ENCODE results near the gene SIGLEC1. TPM values are rescaled to one million over a fixed set of nuclear protein-coding genes. Genes with fewer than 3 reads are reported as not detected.

The SIGLEC1 gene
- total and polyA plus RNA-seq, 2 of the 4 experiments (the other 2 are of a cell fraction), result not detected

GRCh38 chr20:3694864-3695263, 17.5 kb downstream of the SIGLEC1 start:
- H3K9me1 ChIP-seq (ENCODE audit: insufficient read depth, low read length), result no peaks in the 10 kb centered on the region
- no peak overlapping the region for H3K9ac ChIP-seq (ENCODE audit: low read depth, low read length)
- no peak for ATAC-seq (ENCODE audit: low read depth)
- H2AFZ ChIP-seq (replicated peaks; ENCODE audit: low read length, poor library complexity), result no peak overlapping the region
- no peak overlapping the region for H3K4me2 ChIP-seq (ENCODE audit: low read depth, low read length)
- no peak overlapping the region for H3K4me3 ChIP-seq (ENCODE audit: insufficient read depth, low read depth, low read length)
- H3K56ac ChIP-seq (ENCODE audit: extremely low read depth, insufficient read depth, low read length), result no peak overlapping the region
- no peak for DNase-seq
- H3K79me1 ChIP-seq (ENCODE audit: low read depth in 1 of 2, low read length in 2 of 2), result no peaks in the 10 kb centered on the region
- H3K9me3 ChIP-seq (ENCODE audit: control insufficient read depth, insufficient read depth, low read length), result peaks cover 4% of the 10 kb centered on the region; the same call in 1 of the 2 replicates
- intact Hi-C loops (cut with micrococcal nuclease) (no loop called here), in situ Hi-C loops (cut with MboI; ENCODE audit: low sequenced_read_pairs) (no loop called here), dilution Hi-C loops (cut with HindIII; ENCODE audit: low sequenced_read_pairs, unreplicated experiment) (no loop called here)
- H3K4ac ChIP-seq (ENCODE audit: low read depth, low read length), result no peak overlapping the region
- no peak overlapping the region for H4K8ac ChIP-seq (ENCODE audit: low read depth in 2 of 2, low read length in 2 of 2)
- ChIA-PET POLR2A (ENCODE audit: unreplicated experiment) (no interaction called here), CTCF (interaction anchor here (1.4 kb wide), 1 partner anchor 132 kb away, joined by 4 read pairs; no protein-coding TSS in a partner anchor)
- no peak overlapping the region for H2AK5ac ChIP-seq (ENCODE audit: low read depth, low read length)
- no peak overlapping the region for H4K91ac ChIP-seq (ENCODE audit: insufficient read depth, low read depth, low read length)
- H2AK9ac ChIP-seq (replicated peaks; ENCODE audit: low read depth, low read length, poor library complexity), result no peak overlapping the region
- no peak overlapping the region for H4K5ac ChIP-seq (ENCODE audit: low read depth, low read length)
- H3K18ac ChIP-seq (ENCODE audit: low read depth, low read length), result no peak overlapping the region
- TF ChIP-seq CEBPB (IDR thresholded peaks at IDR 0.05; ENCODE audit: low read depth, low read length), result no peak
- no peak for TF ChIP-seq MXI1 (IDR thresholded peaks at IDR 0.05; ENCODE audit: borderline replicate concordance, low read depth, low read length)
- TF ChIP-seq SMC3 (IDR thresholded peaks at IDR 0.05; ENCODE audit: low read depth, low read length), result no peak
- TF ChIP-seq POLR2A (IDR thresholded peaks at IDR 0.05; ENCODE audit: low read depth, low read length), result no peak
- TF ChIP-seq MAZ (IDR thresholded peaks at IDR 0.05; ENCODE audit: borderline replicate concordance, low read depth, low read length), result no peak
- no peak for TF ChIP-seq MAFK (IDR thresholded peaks at IDR 0.05; ENCODE audit: low read depth, low read length)
- no peak for TF ChIP-seq CTCF (conservative IDR thresholded peaks at IDR 0.05; ENCODE audit: low read depth, low read length)
- TF ChIP-seq, protein P1, sequence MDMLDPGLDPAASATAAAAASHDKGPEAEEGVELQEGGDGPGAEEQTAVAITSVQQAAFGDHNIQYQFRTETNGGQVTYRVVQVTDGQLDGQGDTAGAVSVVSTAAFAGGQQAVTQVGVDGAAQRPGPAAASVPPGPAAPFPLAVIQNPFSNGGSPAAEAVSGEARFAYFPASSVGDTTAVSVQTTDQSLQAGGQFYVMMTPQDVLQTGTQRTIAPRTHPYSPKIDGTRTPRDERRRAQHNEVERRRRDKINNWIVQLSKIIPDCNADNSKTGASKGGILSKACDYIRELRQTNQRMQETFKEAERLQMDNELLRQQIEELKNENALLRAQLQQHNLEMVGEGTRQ (IDR thresholded peaks at IDR 0.05; ENCODE audit: low read depth, low read length), result no peak
- TF ChIP-seq RAD21 (IDR thresholded peaks at IDR 0.05; ENCODE audit: low read length), result no peak
- no peak for TF ChIP-seq CHD1 (IDR thresholded peaks at IDR 0.05; ENCODE audit: low read depth, low read length)
- no peak for TF ChIP-seq RCOR1 (IDR thresholded peaks at IDR 0.05; ENCODE audit: insufficient replicate concordance, low read length)
- H3K23ac ChIP-seq (ENCODE audit: low read depth, low read length), result no peak overlapping the region
- peaks cover 24% of the 10 kb centered on the region; the same call in 1 of the 2 replicates for H3K27me3 ChIP-seq (ENCODE audit: control insufficient read depth, insufficient read depth, low read length)
- BruUV-seq (replicated peaks), result no TSS peak
- no peak overlapping the region for H3K27ac ChIP-seq (ENCODE audit: insufficient read depth, low read length)
- H3K4me1 ChIP-seq (ENCODE audit: control insufficient read depth, insufficient read depth, low read length), result no peaks in the 10 kb centered on the region
- H2BK15ac ChIP-seq (ENCODE audit: low read depth, low read length), result no peak overlapping the region
- H2BK5ac ChIP-seq (ENCODE audit: low read depth, low read length, poor library complexity, severe bottlenecking), result no peak overlapping the region
- no CpG with 5 or more reads among the region's 5 CpGs for WGBS, 2 experiments (ENCODE audit: extremely low coverage in 2 of 2, insufficient read length in 1 of 2)
- no peaks in the 10 kb centered on the region for H3K36me3 ChIP-seq (ENCODE audit: control insufficient read depth, insufficient read depth, low read length)
- no peak overlapping the region for H2BK120ac ChIP-seq (ENCODE audit: low read depth, low read length)
- no peaks in the 10 kb centered on the region for H4K20me1 ChIP-seq (ENCODE audit: insufficient read depth, low read length)
- no peak overlapping the region for H2BK20ac ChIP-seq (ENCODE audit: low read depth, low read length)
- H3K14ac ChIP-seq (replicated peaks; ENCODE audit: low read depth, low read length), result no peak overlapping the region

Data from IMR-90 (cell line).